HG03565 (cell line): ENCODE measurements around the gene KRT80.

ENCODE experiments used
- ATAC-seq: cut with Tn5 transposase; IDR thresholded peaks from one replicate; pipeline ENCODE4 v1.9.1; 2021; ENCODE audit warnings: mild to moderate bottlenecking, moderate library complexity; ENCODE audit not compliant: unreplicated experiment

KRT80 gene

GRCh38 chr12:52141875-52142274, 49.9 kb downstream of the KRT80 start:
- no peak for ATAC-seq

- no peak for ATAC-seq
Measured at GRCh38 chr12:52141306-52141705, 50.5 kb downstream of the KRT80 start.

- no peak for ATAC-seq
Measured at GRCh38 chr12:52139579-52140062, 52.2 kb downstream of the KRT80 start.

- no peak for ATAC-seq
Measured at GRCh38 chr12:52139147-52139546, 52.7 kb downstream of the KRT80 start.

- ATAC-seq = no peak
Measured at GRCh38 chr12:52137746-52138145, 54.1 kb downstream of the KRT80 start.

- no peak for ATAC-seq
Measured at GRCh38 chr12:52132754-52133161, 59.1 kb downstream of the KRT80 start.

GRCh38 chr12:52130711-52131110, 61.1 kb downstream of the KRT80 start:
- ATAC-seq = no peak

GRCh38 chr12:52127683-52128450, 63.9 kb downstream of the KRT80 start:
- ATAC-seq = no peak

GRCh38 chr12:52126605-52127578, 64.9 kb downstream of the KRT80 start:
- ATAC-seq = no peak

- ATAC-seq = no peak
Measured at GRCh38 chr12:52126050-52126604, 65.7 kb downstream of the KRT80 start.

GRCh38 chr12:52125476-52125900, 66.3 kb downstream of the KRT80 start:
- no peak for ATAC-seq

GRCh38 chr12:52123487-52124186, 68.2 kb downstream of the KRT80 start:
- ATAC-seq = no peak

GRCh38 chr12:52122904-52123303, 68.9 kb downstream of the KRT80 start:
- no peak for ATAC-seq

- ATAC-seq = no peak
Measured at GRCh38 chr12:52122540-52122871, 69.3 kb downstream of the KRT80 start.

- no peak for ATAC-seq
Measured at GRCh38 chr12:52121824-52122539, 69.8 kb downstream of the KRT80 start.

GRCh38 chr12:52120951-52121823, 70.6 kb downstream of the KRT80 start:
- ATAC-seq = no peak

- no peak for ATAC-seq
Measured at GRCh38 chr12:52119398-52120254, 72.2 kb downstream of the KRT80 start.
